ENCODE data around the gene ME3.

Gene ME3

GRCh38 chr11:86692317-86692716, 19.9 kb upstream of the ME3 start:
- DNase-seq: no peak

DNA sequence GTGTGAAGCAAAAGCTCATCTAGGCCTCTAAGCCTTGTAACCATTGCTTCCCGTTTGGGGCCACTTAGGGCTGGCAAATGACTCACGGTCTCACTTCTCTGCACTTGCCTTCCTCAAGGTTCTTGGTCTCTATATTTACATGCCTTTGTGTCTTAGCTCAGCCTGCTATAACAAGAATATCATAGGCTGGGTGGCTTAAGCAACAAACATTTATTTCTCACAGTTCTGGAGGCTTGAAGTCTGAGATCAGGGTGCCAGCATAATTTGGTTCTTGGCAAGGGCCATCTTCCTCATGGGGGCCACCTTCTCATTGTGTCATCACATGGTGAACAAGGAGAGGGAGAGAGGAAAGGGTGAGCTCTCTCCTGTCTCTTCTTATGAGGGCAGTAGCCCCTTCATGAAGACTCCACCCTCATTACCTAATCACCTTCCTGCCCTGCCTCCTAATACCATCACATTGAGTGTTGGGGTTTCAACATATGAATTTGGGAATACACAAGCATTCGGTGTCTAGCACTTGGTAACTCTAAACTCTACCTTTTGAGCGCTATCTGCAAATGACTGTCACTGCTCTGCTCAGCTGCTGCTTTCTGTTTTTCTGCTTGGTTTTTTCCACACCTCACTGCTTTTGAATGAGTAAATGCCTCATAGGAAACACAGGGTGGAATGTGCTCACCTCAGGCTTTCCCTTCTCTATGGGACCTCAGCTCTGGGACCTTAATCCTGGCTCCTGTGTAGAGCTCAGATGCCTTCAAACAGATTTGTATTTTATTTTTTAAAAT, 16.2 kb upstream of the ME3 start:
- no peak for DNase-seq

- DNase-seq: no peak
Observed at GRCh38 chr11:86687185-86687778, 14.9 kb upstream of the ME3 start.

DNA sequence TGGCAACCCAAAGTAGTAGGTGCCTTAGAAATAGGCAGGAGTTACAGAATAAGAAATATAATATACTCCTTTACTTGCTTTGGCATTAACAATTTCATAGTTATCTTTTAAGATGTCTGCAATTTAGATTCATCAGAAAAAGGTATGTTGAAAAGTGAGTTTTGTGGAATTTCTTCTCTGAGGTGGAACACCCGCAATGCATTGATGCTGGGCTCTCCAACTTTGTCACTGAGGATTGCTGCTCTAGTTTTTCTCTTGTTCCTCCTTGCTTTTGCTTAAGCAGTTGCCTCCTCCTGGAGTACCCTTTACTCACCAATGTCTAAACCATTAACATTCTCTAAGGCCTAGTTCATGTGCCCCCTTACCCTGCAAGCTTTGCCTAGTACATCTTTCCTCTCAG, 14.1 kb upstream of the ME3 start:
- DNase-seq: no peak

GRCh38 chr11:86681483-86681756, 9.0 kb upstream of the ME3 start:
- no peak for DNase-seq

GRCh38 chr11:86680716-86681482, 8.5 kb upstream of the ME3 start:
- DNase-seq: no peak

- no peak for DNase-seq
Observed at GRCh38 chr11:86678823-86679222, 6.4 kb upstream of the ME3 start.

- DNase-seq: no peak
Observed at GRCh38 chr11:86678296-86678695, 5.9 kb upstream of the ME3 start.

- DNase-seq: no peak
Observed at GRCh38 chr11:86676533-86677154, 4.2 kb upstream of the ME3 start.

DNA sequence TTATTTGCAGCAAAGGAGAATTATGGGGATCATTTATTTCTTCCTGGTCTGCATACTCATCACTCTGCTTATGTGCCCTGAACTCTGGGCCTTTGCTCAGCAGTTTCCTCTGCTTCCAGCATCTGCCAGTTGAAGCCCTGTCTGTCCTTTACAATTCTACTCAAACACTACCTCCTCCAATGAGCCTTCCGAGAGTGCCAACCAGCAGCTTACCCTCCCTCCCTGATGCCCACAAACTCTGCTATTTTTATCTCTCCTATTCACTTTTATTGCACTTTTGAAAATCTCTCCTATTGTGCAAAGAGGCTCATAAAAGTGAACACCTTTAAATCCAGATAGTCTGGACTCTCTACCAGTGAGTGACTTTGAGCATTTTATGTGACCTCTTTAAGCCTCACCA, 3.6 kb upstream of the ME3 start:
- DNase-seq: no peak

GRCh38 chr11:86675017-86675416, 2.6 kb upstream of the ME3 start:
- DNase-seq: no peak

DNA sequence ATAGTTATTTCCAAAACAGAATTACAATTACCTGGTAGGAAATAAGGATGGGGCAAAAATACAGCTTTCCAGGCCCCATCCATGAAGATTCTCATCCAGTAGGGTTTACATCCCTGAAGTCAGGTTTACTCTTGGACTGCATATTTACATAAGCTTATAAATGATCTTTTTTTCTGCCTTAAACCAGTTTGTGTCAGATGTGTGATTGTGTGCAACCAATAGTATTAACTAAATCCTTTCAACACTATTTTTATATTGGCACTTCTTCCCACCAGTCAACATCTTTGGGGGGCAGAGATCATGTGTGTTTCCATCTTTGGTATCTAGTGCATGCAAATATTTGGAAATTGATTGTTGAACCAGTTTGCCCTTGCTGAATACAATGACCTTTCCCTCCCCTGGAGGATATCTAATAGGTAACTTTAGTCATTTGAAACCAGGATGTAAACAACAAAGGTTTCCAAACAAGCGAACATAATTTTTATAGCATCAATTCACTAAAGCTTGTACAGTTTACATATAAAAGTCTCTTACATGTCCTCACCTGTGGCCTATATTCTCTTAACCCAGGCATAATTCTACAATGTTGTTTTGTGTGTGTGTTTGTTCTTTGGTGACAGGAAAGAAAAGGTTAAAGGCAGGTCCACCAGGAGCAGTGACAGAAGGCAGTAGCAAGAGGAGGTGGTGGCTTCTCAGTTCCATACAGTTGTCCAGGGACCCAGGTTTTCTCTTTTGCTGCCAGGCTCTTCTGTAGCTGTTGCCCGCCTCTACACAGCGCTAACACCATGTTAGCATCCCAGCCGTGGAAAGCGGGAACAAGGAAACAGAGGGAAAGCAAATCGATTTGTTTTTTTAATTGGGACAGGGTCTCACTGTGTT, 1.7 kb upstream of the ME3 start:
- DNase-seq: no peak

DNA sequence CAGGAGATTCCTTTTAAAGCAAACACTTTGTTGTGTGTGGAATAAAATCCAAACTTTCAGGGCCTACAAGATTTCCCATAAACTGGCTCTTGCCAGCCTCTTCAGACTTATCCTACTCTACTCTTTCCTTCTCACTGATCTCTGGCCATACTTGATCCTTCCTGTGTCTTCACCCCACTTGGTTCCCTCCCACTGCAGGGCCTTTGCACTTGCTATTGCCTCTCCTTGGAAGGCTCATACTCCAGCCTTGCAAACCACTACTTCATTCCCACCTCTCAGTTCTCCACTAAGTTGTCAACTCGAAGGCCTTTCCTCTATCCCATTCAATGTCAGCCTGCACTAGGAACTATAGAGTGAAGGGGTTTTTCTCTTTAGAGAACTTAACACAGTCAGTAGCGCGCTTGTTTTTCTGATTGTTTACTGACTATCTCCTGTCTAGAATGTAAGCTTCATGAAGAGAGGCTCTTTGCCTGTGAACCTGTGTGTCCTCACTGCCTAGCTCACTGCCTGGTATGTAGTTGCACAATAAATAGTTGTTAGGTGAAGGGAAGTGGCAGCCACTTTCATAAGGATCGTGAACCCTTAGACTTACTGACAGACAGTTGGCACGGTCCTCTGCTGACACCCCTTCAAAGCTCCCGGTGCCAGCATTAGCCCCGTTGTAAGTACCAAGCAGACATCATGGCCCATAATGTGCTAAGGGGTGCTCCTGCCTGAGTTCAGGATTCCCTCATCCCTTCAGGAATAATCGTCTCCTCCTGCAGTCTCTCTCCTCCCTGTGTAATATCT, 833 bp upstream of the ME3 start:
- DNase-seq: no peak

- DNase-seq: no peak
Observed at GRCh38 chr11:86671531-86672006, 847 bp downstream of the ME3 start.

- no peak for DNase-seq
Observed at GRCh38 chr11:86670911-86671310, 1.5 kb downstream of the ME3 start.

GRCh38 chr11:86670181-86670580, 2.2 kb downstream of the ME3 start:
- DNase-seq: no peak

DNA sequence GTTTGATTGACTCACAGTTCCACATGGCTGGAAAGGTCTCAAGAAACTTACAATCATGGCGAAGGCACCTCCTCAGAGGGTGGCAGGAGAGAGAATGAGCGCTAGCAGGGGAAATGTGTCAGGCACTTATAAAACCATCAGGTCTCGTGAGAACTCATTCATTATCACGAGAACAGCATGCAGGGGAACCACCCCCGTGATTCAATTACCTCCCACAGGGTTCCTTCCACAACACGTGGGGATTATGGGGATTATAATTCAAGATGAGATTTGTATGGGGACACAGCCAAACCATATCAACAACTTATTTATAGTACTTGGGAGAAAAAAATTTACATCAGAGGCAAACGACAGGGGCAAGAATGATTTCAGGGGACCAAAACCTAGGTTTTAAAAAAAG, 3.0 kb downstream of the ME3 start:
- no peak for DNase-seq

DNA sequence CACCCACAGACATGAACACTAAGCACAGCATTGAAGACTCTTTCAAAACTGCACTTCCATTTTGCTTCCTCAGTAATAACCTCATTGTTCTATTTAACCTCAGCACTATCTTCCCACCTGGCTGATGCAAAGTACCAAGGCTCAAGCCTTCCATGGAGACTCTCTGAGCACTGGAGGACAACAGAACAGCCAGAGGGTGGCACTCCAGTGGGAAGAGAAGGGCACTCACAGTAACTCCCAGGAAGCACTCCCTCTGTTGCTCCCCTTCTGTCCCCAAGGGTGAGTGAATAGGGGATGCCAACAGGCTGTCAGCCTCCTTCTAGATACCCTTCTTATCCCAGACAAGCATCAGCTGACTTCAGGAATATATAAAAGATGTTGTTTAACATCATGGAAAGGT, 3.5 kb downstream of the ME3 start:
- no peak for DNase-seq

DNA sequence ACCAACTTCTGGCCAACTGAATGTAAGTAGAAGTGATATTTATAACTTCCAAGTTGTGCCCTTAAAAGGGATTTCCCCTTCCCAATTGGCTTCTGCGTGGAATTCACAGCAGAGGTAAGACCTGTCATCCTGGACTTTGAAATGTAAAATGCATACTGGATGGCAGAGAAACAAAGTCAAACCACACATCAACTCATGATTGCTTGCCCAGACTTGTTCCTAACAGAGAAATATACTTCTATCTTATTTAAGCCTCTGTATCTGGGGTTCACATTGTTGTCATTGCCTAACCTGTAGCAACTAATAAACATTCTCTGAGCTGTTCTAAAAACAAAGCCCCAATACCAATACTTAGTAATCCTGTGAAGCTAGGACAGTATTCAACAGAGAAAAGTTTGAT, 6.2 kb downstream of the ME3 start:
- no peak for DNase-seq

DNA sequence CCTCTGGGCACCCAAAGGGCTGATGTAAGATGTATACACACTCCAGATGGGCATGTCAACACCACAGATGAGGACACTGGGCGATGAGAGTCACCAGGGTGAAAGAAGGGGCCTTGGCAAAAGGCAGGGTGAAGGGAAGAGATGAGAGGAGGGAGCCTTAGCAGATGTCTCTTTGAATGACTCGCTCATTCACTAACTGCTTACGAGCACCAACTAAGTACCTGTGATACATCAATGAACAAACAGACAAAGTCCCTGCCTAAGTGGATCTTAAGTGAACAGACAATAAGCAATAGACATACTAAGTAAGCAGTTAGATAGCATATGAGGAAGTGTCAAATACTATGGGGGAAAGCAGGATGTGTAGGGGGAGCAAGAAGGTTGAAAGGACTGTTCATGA, 7.5 kb downstream of the ME3 start:
- no peak for DNase-seq

DNA sequence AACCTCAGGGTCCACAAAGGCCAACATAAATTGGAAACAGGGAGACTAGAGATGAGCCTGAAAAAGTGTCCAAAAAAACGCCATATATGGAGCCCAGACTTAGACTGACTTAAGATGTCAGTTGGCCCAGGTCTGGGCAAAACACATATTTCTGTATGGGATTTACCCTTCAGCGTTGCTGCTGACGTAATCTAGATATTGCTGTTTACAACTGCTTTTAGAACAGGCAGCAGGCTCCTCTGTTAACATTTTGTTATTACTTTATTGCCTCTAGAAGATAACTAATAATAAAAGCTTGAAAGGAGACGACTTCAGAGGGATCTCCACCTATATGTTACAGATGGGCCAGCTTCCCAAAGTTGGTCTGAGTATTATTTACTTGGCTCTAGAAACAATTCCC, 8.7 kb downstream of the ME3 start:
- DNase-seq: no peak

GRCh38 chr11:86663291-86663690, 9.1 kb downstream of the ME3 start:
- DNase-seq: no peak
